GM08714 (cell line): Measurements from ENCODE around the gene LRRC3C.
"Not testable (repeated sequence)": the region's sequence is repeated elsewhere in the genome, so short reads cannot be mapped to it uniquely, and the experiment has no call there.

Experiments
- H3K4me3 ChIP-seq: fragments of 200-500 bp; sonication (Bioruptor generic); 2 replicates; pipeline ENCODE4 v1.5.1; 2014; ENCODE audit warnings: mild to moderate bottlenecking, low read length, inconsistent platforms
- ZNF274 ChIP-seq: IDR thresholded peaks from 2 replicates; pipeline ENCODE4 v1.6.1; 2012; ENCODE audit warnings: mild to moderate bottlenecking, low read depth, low read length

The LRRC3C gene

DNA sequence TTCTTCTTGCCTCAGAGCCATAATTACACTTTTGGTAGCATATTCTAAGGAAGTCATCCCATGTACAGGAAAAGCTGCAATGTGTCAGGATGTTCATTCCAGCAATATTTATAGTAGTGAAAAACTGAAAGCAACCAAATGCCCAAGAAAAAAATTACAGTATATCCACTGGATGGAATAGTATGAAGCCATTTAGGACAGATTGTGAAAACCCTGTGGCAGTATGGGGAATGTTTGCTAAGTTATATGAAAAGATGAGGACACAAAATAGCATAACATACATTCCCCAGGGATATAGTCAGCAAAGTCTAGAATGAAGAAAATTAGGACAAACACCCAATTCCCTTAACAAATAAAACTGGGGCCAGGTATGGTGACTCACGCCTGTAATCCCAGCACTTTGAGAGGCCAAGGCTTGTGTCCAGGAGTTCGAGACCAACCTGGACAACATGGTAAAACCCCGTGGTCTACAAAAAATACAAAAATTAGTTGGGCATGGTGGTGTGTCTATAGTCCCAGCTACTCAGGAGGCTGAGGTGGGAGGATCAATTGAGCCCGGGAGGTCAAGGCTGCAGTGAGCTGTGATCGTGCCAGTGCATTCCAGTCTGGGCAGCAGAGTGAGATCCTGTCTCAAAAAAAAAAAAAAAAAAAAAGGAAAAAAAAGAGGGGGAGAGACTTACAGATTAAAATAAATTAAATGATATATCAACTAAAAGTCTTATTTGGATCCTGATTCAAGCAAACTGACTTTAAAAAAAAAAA is 2.3 kb downstream of the LRRC3C start:
- H3K4me3 ChIP-seq, result no peak overlapping the region
- TF ChIP-seq ZNF274, result no peak

DNA sequence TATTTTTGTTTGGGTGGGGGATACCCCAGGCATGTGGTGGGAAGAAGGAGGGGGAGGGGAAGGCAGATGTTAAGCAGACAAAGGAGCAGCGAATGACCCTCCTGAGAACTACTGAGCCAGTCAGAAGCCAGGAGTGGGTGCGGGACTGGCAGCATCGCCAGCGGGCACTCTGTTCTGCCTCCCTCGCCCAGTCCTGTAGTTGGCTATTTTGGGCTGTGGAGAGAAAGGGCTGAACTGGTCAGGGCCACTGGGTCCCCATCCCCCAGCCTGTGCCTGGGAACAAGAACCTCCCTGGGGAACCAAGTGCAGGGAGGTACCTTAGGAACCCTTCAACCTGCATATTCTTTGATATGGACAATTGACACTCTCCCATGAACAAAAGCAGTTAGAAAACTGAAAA is 6.4 kb downstream of the LRRC3C start:
- TF ChIP-seq ZNF274, result no peak
- H3K4me3 ChIP-seq, result no peak overlapping the region

DNA sequence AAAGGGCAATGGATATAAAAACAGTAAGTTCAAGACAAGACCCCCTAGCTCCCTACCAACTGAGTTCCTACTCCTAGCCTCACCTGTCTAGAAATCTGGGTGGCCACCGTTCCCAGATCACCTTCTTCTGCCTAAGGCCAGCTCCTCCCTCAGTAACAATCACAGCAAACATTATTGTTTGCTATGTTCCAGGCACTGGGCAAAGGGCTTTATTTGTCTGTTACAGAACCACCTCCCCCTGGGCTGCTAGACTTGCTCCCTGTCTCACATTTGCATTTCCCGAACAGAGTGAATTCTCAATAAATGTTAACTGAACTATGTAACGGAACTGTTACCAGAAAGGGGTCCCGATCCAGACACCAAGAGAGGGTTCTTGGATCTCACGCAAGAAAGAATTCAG is 6.8 kb downstream of the LRRC3C start:
- no peak overlapping the region for H3K4me3 ChIP-seq
- no peak for TF ChIP-seq ZNF274

DNA sequence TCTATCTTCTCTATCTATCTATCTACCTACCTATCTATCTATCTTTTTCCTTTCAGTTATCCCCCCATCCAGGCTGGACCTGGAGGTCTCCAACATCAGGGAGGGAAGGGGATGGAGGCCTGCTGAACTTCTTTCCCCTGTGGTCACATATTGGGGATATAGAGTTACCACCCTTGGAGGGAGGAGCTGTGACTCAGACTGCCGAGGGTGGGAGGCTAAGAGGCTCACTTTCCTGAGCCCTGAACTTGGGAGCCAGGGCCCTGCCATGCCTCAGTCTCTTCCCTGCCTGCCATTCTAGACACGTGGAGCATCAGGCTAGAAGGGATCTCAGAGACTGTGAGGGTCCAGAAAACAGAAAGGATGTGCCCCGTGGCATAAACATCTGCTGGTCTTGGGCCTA is 8.4 kb downstream of the LRRC3C start:
- H3K4me3 ChIP-seq, result no peak overlapping the region
- no peak for TF ChIP-seq ZNF274

DNA sequence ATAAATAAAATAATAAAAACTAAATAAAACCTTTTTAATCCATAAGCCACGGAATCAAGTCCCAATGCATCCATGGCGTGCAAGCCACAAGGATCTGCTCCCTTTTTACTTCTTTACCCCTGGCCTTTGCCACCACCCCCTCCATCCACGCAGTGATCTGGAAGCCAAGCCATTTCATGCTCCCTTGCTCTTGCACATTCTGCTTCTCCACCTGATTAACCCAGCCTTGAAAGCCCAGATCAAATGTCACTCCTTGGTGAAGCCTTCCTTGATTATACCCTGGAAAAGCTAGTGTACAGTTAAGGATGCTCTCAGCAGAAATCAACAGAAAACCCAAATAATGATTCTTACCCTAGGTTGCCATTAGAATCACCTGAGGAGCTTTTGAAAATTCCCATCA is 9.9 kb downstream of the LRRC3C start:
- no peak for TF ChIP-seq ZNF274
- no peak overlapping the region for H3K4me3 ChIP-seq

DNA sequence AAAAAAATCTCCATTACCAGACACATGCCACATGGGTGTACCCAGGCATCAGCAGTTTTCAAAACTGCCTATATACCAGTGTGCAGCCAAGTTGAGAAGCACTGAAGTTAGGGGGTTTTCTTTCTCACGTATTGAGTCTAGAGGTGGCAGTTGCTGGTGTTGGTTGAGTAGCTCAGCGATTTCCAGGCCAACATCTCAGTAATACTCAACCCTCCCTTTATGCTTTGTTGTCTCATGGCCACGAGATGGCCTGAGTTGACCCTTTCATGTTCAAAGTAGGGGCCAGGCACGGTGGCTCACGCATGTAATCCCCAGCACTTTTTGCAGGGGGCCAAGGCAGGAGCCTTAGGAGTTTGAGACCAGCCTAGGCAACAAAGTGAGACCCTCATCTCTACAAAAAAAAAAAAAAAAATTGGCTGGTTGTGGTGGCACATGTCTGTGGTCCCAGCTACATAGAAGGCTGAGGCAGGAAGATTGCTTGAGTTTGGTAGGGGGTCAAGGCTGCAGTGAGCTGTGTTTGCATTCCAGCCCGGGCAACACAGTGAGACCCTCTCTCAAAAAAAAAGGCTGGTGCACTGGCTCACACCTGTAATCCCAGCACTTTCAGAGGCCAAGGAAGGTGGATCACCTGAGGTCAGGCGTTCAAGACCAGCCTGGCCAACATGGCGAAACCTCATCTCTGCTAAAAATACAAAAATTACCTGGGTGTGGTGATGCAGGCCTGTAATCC is 10.8 kb downstream of the LRRC3C start:
- no peak overlapping the region for H3K4me3 ChIP-seq
- no peak for TF ChIP-seq ZNF274

DNA sequence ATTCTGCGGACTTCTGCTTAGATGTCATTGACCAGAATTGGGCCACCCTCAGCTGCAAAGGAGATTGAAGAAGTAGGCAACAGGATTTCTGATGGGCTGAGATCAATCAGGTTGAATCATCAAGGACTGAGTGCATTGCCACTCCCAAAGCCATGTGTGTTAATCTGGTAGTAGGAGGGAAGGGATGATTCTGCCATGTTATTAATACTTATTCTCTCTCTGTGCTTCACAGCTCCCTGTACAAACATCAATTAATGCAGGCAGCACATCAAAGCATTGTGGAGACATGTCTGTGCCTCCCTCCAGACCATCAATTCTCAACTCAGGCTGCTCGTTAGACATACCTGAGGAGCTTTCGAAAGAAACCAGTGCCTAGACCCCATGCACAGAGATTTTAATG is 11.6 kb downstream of the LRRC3C start:
- TF ChIP-seq ZNF274, result no peak
- no peak overlapping the region for H3K4me3 ChIP-seq

DNA sequence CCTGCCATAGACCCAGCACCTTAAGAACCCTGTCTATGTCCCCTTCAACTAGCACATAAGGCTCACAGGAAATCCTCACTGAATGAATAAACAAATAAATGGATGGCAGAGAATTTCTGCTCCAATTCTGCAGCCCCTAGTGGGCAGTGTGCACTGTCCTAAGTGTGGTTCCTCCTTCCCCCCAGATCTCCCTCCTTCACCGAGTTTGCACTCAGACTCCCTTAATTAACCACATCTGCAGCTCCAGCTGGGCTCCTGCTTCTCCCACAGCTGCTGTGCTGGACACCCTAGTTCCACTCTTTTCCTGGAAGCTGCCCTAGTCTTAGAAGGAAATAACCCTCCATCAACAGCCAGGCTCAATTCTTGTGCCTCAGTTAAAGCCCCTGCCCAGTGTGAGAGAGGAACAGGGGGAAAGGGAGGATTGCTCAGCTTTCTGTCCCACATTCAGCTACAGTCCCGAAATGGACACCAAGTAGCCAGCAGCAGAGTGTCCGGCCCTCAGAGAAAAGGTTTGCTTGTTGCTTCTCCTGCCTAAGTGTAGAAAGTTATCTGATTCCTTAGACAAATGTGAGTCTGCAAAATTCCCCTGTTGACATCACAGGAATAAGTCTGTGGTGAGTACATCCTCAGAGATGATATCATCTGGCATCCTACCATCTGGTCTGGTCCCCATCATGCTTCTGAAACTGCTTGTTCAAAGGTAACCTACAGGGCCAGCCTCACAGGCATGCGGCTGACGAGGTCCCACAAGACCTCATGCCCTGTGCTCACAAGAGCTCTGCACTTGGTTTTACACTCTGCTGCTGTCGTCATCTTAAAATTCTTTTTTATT is 12.3 kb downstream of the LRRC3C start:
- TF ChIP-seq ZNF274, result no peak
- H3K4me3 ChIP-seq, result no peak overlapping the region

DNA sequence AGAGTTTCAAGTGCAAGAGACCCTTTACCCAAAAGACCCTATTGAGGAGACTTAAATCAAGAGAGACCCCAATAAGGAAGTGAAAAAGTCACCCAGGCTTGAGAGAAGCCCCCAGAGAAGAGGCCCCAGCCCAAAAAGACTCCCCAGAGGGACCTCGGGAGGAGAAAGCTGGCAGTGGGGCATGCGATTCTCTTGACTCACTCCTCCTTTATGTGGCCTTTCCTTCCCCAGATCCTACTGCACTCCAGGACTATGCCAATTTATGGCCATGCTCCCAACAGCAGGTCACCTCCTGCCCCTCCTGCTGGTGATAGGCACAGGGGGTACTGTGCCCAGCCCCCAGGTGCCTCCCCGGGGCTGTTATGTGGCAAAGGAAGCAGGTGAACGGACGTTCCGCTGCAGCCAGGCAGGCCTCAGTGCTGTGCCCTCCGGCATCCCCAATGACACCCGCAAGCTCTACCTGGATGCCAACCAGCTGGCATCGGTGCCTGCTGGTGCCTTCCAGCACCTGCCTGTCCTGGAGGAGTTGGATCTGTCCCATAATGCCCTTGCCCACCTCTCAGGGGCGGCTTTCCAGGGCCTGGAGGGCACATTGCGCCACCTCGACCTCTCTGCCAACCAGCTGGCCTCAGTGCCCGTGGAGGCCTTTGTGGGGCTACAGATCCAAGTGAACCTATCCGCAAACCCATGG is 16.3 kb downstream of the LRRC3C start:
- TF ChIP-seq ZNF274, result no peak
- no peak overlapping the region for H3K4me3 ChIP-seq

DNA sequence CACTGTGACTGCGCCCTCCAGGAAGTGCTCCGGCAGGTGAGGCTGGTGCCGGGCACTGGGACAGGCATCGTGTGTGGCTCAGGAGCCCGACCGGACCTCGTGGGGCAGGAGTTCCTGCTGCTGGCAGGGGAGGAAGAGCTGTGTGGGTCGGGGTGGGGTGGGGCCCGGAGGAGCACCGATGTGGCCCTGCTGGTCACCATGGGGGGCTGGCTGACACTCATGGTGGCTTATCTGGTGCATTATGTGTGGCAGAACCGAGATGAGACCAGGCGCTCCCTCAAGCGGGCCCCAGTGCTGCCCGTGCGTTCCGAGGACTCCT is 16.8 kb downstream of the LRRC3C start:
- no peak for TF ChIP-seq ZNF274
- H3K4me3 ChIP-seq, result no peak overlapping the region

DNA sequence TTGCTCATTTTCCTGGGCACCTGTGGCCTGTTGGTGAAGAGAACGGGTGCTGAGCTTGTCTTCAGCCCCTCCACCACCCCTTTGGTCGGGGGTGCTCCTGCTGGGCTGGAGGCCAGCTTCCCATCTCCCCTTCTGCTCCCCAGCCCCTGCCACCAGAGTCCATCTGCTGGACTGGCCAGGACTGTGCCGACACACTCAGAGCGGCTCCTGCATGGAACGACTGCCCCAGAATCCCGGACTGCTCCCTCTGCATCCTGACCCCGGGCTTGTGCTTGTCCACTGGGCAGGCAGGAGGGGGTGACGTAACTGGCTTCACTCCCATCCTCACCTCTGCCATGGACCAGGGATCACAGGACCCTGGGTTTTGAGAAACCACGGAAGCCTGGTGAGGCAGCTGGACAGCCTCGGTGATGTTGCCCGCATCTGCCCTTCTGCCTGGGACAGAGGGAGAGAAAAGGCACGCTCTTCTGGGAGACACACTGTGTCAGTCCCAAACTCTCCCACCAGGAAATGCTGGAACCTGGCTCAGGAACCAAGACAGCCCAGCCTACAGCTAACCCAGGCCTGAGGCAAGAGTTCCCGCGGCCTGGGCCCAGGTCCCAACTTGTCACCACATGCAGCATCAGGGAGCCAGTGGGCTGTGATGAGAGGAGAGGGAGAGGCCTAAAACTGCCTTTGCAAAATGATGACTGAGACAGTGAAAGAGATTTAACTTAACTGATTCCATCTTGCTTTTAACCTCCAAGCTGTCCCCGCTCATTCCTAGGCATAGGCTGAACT is 19.2 kb downstream of the LRRC3C start:
- no peak for TF ChIP-seq ZNF274
- H3K4me3 ChIP-seq, result no peak overlapping the region

DNA sequence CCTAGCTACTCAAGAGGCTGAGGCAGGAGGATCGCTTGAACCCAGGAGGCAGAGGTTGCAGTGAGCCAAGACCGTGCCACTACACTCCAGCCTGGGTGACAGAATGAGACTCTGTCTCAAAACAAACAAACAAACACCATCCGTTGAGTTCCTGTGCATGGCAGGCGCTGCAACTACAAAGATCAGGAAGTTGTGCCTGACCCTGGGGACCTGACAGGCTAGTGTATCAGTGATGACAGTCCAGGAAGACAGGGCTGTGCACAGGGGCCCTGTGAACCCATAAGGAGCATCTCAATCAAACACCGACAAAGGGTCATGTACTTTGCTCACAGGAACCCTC is 20.9 kb downstream of the LRRC3C start:
- not testable (repeated sequence) for H3K4me3 ChIP-seq

DNA sequence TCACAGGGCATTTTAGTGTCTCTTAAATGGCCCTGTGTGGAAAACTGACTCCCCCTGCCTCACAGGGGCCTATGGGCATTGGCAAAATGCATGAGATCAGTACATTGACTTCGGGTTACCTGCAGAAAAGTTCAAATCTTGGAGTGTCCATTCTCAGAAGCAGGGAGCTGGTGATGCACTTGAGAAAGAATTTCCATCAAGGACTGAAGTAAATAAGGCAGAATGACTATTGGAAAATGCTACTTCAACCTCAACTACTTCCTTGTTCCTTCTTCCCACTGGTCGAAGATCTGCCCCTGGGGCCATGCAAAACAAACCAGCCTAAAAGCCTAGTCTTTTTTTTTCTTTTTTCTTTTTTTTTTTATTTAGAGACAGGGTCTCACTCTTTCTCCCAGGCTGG is 21.5 kb downstream of the LRRC3C start:
- no peak for TF ChIP-seq ZNF274
- H3K4me3 ChIP-seq, result no peak overlapping the region

DNA sequence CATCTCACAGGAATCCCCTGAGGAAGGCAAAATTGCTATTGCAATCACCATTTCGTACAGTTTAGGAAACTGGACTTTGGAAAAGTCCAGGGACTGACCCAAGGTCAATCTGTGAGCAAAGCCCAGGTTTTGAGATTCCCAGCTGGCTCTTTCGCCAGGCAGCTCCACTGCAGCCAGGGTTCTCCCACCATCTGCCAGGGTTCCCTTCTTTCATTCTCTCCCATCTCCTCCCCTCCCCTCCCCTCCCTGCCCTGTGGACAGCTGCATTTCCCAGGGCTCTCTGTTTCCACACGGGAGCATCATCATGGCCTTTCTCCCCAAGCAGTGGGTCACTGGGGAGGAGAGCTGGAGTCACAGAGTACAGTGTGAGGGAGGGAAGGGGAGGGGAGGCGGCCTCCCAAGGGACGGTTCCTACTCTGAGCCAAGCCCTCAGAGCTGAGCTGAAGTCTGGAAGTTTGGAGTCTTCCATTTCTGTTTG is 23.4 kb downstream of the LRRC3C start:
- H3K4me3 ChIP-seq, result no peak overlapping the region
- TF ChIP-seq ZNF274, result no peak
